ENCODE measurements around the gene TSC2.

The TSC2 gene

GRCh38 chr16:2066139-2066538, 18.4 kb downstream of the TSC2 start:
- no peak for DNase-seq (ENCODE audit: low read depth in 4 of 4, low spot score in 1 of 4)

- no peak for DNase-seq (ENCODE audit: low read depth in 4 of 4, low spot score in 1 of 4)
These were observed 23.0 kb downstream of the TSC2 start for GRCh38 chr16:2070576-2071453.

- no peak for DNase-seq (ENCODE audit: low read depth in 4 of 4, low spot score in 1 of 4)
These were observed 23.8 kb downstream of the TSC2 start for GRCh38 chr16:2071454-2072202.

- no peak for DNase-seq (ENCODE audit: low read depth in 4 of 4, low spot score in 1 of 4)
These were observed 25.1 kb downstream of the TSC2 start for GRCh38 chr16:2072926-2073325.

GRCh38 chr16:2074071-2074470, 26.3 kb downstream of the TSC2 start:
- no peak for DNase-seq (ENCODE audit: low read depth in 4 of 4, low spot score in 1 of 4)

GRCh38 chr16:2075631-2076030, 27.8 kb downstream of the TSC2 start:
- DNase-seq (ENCODE audit: low read depth in 4 of 4, low spot score in 1 of 4) = no peak

- DNase-seq (ENCODE audit: low read depth in 4 of 4, low spot score in 1 of 4) = no peak
These were observed 28.5 kb downstream of the TSC2 start for GRCh38 chr16:2076072-2076865.

- DNase-seq (ENCODE audit: low read depth in 4 of 4, low spot score in 1 of 4) = no peak
These were observed 29.2 kb downstream of the TSC2 start for GRCh38 chr16:2077016-2077415.

- DNase-seq (ENCODE audit: low read depth in 4 of 4, low spot score in 1 of 4) = no peak
These were observed 29.9 kb downstream of the TSC2 start for GRCh38 chr16:2077696-2078095.

GRCh38 chr16:2078096-2078495, 30.3 kb downstream of the TSC2 start:
- DNase-seq (ENCODE audit: low read depth in 4 of 4, low spot score in 1 of 4) = no peak

- no peak for DNase-seq (ENCODE audit: low read depth in 4 of 4, low spot score in 1 of 4)
These were observed 30.9 kb downstream of the TSC2 start for GRCh38 chr16:2078691-2079090.

- DNase-seq (ENCODE audit: low read depth in 4 of 4, low spot score in 1 of 4) = no peak
These were observed 31.6 kb downstream of the TSC2 start for GRCh38 chr16:2079311-2079800.

- DNase-seq (ENCODE audit: low read depth in 4 of 4, low spot score in 1 of 4) = no peak
These were observed 32.2 kb downstream of the TSC2 start for GRCh38 chr16:2079991-2080390.

- DNase-seq (ENCODE audit: low read depth in 4 of 4, low spot score in 1 of 4) = no peak
These were observed 33.7 kb downstream of the TSC2 start for GRCh38 chr16:2081201-2082084.

- no peak for DNase-seq (ENCODE audit: low read depth in 4 of 4, low spot score in 1 of 4)
These were observed 34.6 kb downstream of the TSC2 start for GRCh38 chr16:2082171-2082982.

- no peak for DNase-seq (ENCODE audit: low read depth in 4 of 4, low spot score in 1 of 4)
These were observed 35.2 kb downstream of the TSC2 start for GRCh38 chr16:2082983-2083364.

- no peak for DNase-seq (ENCODE audit: low read depth in 4 of 4, low spot score in 1 of 4)
These were observed 35.6 kb downstream of the TSC2 start for GRCh38 chr16:2083409-2083808.

- DNase-seq (ENCODE audit: low read depth in 4 of 4, low spot score in 1 of 4) = no peak
These were observed 36.3 kb downstream of the TSC2 start for GRCh38 chr16:2083876-2084780.
